HL-60 (cell line): ENCODE data around the gene APBB2.

Source experiments
- DNase-seq, 2 experiments: peaks; one replicate each; pipeline ENCODE4 v3.0.0-alpha.2; 2010 to 2020; ENCODE audit warnings: low read depth in 1 of 2, low spot score in 1 of 2
- H3K27ac ChIP-seq: fragments of 250-450 bp; sonication (Bioruptor Pico); replicated peaks from 2 replicates; pipeline ENCODE4 v1.5.1; 2020; ENCODE audit warnings: mild to moderate bottlenecking, moderate library complexity
- H3K27me3 ChIP-seq: fragments of 250-450 bp; sonication (Bioruptor Pico); 2 replicates; pipeline ENCODE4 v1.5.1; 2021; ENCODE audit warnings: mild to moderate bottlenecking, moderate library complexity; ENCODE audit not compliant: insufficient read depth, poor library complexity, severe bottlenecking
- H3K4me3 ChIP-seq: replicated peaks from 2 replicates; pipeline ENCODE4 v1.5.1; 2011; ENCODE audit warnings: mild to moderate bottlenecking, control low read depth, low read length; ENCODE audit not compliant: insufficient read depth
- GABPA ChIP-seq: IDR thresholded peaks from 2 replicates; pipeline ENCODE4 v1.6.1; 2012; ENCODE audit warnings: low read depth
- POLR2AphosphoS5 ChIP-seq: IDR thresholded peaks from 2 replicates; pipeline ENCODE4 v1.6.1; 2012; ENCODE audit warnings: low read depth
- SPI1 ChIP-seq: IDR thresholded peaks from 2 replicates; pipeline ENCODE4 v1.6.1; 2012; ENCODE audit warnings: low read depth, mild to moderate bottlenecking, borderline replicate concordance
- TF ChIP-seq, protein P1 (sequence below): IDR thresholded peaks from 2 replicates; pipeline ENCODE4 v1.6.1; 2012; ENCODE audit warnings: low read depth; ENCODE audit not compliant: insufficient replicate concordance
- TF ChIP-seq, protein P2 (sequence below): IDR thresholded peaks from one replicate; pipeline ENCODE4 v1.5.1; 2011; ENCODE audit warnings: low read length, control low read depth, inconsistent platforms; ENCODE audit not compliant: insufficient read depth

The APBB2 gene

DNA sequence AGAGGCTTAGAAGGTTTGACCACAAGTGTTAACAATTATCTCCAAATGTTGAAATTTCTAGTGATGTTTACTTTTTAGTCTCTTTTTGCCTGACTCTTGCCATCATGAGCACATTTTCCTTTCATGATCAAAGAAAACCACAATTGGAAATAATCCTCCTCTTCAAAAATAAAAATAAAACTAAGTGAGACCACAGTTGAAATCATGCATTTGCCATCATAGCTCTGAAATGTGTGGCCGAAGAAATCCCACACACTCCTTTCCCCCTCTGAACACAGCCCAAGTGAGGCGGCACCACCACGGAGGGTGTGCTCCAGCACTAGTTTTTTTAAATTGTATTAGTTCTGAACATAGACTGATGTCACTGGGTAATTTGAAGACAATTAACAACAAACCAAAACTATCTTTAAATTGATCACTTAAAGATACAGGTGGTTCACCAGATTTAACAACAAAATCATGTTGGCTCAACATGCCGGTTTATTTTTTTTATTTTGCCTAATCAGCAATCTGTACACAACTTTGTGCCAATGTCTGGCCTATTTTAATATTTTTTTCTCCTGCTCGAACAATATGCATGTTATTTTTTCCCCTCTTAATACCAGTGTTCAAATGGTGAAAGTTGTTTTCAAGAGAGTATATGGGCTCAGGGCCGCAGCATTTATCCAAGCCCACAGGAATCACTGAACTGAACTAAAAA lies 17.6 kb downstream of the APBB2 start:
- no peak for DNase-seq

DNA sequence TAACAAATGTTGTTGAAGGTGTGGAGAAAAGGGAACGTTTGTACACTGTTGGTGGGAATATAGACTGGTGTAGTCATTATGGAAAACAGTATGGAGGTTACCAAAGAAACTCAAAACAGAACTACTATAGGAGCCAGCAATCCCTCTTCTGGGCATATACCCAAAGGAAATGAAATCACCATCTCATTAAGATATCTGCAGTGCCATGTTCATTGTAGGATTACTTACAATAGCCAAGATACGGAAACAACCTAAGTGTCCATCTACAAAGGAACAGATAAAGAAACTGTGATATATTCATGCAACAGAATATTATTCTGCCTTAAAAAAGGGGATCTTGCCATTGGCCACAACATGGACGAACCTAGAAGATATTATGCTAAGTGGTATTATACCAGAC lies 22.2 kb downstream of the APBB2 start:
- Histone ChIP-seq H3K27ac (no peak overlapping the region), H3K27me3 (no peaks in the 10 kb centered on the region), H3K4me3 (no peak overlapping the region)
- DNase-seq = no peak
- TF ChIP-seq, protein P1, sequence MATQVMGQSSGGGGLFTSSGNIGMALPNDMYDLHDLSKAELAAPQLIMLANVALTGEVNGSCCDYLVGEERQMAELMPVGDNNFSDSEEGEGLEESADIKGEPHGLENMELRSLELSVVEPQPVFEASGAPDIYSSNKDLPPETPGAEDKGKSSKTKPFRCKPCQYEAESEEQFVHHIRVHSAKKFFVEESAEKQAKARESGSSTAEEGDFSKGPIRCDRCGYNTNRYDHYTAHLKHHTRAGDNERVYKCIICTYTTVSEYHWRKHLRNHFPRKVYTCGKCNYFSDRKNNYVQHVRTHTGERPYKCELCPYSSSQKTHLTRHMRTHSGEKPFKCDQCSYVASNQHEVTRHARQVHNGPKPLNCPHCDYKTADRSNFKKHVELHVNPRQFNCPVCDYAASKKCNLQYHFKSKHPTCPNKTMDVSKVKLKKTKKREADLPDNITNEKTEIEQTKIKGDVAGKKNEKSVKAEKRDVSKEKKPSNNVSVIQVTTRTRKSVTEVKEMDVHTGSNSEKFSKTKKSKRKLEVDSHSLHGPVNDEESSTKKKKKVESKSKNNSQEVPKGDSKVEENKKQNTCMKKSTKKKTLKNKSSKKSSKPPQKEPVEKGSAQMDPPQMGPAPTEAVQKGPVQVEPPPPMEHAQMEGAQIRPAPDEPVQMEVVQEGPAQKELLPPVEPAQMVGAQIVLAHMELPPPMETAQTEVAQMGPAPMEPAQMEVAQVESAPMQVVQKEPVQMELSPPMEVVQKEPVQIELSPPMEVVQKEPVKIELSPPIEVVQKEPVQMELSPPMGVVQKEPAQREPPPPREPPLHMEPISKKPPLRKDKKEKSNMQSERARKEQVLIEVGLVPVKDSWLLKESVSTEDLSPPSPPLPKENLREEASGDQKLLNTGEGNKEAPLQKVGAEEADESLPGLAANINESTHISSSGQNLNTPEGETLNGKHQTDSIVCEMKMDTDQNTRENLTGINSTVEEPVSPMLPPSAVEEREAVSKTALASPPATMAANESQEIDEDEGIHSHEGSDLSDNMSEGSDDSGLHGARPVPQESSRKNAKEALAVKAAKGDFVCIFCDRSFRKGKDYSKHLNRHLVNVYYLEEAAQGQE = no peak
- TF ChIP-seq POLR2AphosphoS5 = no peak
- no peak for TF ChIP-seq GABPA
- TF ChIP-seq SPI1 = no peak
- TF ChIP-seq, protein P2, sequence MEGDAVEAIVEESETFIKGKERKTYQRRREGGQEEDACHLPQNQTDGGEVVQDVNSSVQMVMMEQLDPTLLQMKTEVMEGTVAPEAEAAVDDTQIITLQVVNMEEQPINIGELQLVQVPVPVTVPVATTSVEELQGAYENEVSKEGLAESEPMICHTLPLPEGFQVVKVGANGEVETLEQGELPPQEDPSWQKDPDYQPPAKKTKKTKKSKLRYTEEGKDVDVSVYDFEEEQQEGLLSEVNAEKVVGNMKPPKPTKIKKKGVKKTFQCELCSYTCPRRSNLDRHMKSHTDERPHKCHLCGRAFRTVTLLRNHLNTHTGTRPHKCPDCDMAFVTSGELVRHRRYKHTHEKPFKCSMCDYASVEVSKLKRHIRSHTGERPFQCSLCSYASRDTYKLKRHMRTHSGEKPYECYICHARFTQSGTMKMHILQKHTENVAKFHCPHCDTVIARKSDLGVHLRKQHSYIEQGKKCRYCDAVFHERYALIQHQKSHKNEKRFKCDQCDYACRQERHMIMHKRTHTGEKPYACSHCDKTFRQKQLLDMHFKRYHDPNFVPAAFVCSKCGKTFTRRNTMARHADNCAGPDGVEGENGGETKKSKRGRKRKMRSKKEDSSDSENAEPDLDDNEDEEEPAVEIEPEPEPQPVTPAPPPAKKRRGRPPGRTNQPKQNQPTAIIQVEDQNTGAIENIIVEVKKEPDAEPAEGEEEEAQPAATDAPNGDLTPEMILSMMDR = no peak

More for the DNA sequence above, 17.6 kb downstream of the APBB2 start:
- Histone ChIP-seq H3K27me3 (no peaks in the 10 kb centered on the region), H3K4me3 (no peak overlapping the region), H3K27ac (no peak overlapping the region)
- TF ChIP-seq SPI1 (no peak), POLR2AphosphoS5 (no peak), GABPA (no peak)
- TF ChIP-seq, protein P1 = no peak
- TF ChIP-seq, protein P2 = no peak

DNA sequence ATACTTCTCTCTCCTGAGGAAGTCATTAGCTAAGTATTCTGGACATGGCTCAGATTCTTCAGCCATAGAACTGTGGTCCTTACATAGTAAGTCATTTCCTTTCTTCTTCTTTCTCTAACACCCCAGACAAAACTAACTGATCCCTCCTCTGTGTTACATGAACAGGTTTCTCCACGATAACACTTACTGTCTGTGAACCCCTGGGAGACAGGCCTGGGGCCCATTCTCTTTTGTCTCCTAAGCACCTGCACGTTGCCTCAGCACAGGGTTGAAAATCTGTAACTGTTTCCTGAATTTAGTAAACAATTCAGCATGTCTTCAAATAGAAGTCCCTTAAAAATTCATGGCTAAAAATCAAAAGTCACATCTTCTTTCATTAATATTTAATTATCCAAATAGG lies 24.7 kb downstream of the APBB2 start:
- no peak for DNase-seq
- H3K27me3 ChIP-seq = no peaks in the 10 kb centered on the region
- H3K27ac ChIP-seq = no peak overlapping the region
- no peak overlapping the region for H3K4me3 ChIP-seq
- TF ChIP-seq GABPA (no peak), POLR2AphosphoS5 (no peak), SPI1 (no peak)
- TF ChIP-seq, protein P2 = no peak
- TF ChIP-seq, protein P1 = no peak
